Adrenal gland (tissue), 12 donors: ENCODE data around the gene KAZN. TPM values are rescaled to one million over a fixed set of nuclear protein-coding genes. Genes with fewer than 3 reads are reported as not detected.

ENCODE experiments used
- DNase-seq, 7 donors: peaks; one replicate each; pipeline ENCODE4 v3.0.0-alpha.2; 2019 to 2020
- H3K27ac ChIP-seq, 5 donors: fragments of 200-600 bp; sonication (generic) in 4 of 5; 1 replicate in 3 of 5; 2 replicates in 2 of 5; pipeline versions ENCODE4 v1.5.1 to v1.8.0; 2016 to 2020; ENCODE audit warnings: mild to moderate bottlenecking in 1 of 5
- H3K27me3 ChIP-seq: fragments of 200-600 bp; 2 replicates; pipeline ENCODE4 v1.8.0; 2021
- H3K36me3 ChIP-seq, 2 donors: fragments of 200-600 bp; replicated peaks in 1 of 2; 1 replicate in 1 of 2; 2 replicates in 1 of 2; pipeline versions ENCODE4 v1.5.1 to v1.8.0; 2018 to 2022
- H3K4me1 ChIP-seq, 2 donors: fragments of 200-600 bp; replicated peaks in 1 of 2; 1 replicate in 1 of 2; 2 replicates in 1 of 2; pipeline versions ENCODE4 v1.5.1 to v1.8.0; 2018 to 2021
- H3K4me3 ChIP-seq, 4 donors: fragments of 200-600 bp; sonication (generic) in 3 of 4; one replicate each; pipeline ENCODE4 v1.5.1; 2016 to 2018
- H3K9me3 ChIP-seq, 3 donors: fragments of 200-600 bp; sonication (generic) in 1 of 3; replicated peaks in 1 of 3; 1 replicate in 2 of 3; 2 replicates in 1 of 3; pipeline versions ENCODE4 v1.5.1 to v1.8.0; 2016 to 2021
- POLR2A ChIP-seq, 2 donors: fragments of 450-650 bp; IDR thresholded peaks; one replicate each; pipeline ENCODE4 v1.6.1; 2017; ENCODE audit warnings: antibody characterized with exemption in 2 of 2, mild to moderate bottlenecking in 2 of 2, moderate library complexity in 1 of 2
- WGBS, 4 donors: extraction: QIAGEN DNeasy Blood & Tissue Kit in 2 of 4; methylation state at CpG; one replicate each; pipeline versions ENCODE4 v1.1.5 to v1.1.7; 2013 to 2017; 5-methylcytosine and 5-hydroxymethylcytosine counted together
- intact Hi-C, 2 donors: fragments of 100-400 bp; cut with DNase I; formaldehyde crosslinking; loops; one replicate each; pipeline versions ENCODE4 v1.14.1 to v1.15.0; 2022 to 2023
- polyA plus RNA-seq, 3 donors: library from polyadenylated mRNA; stranded (reverse); fragments of 200-250 nt in 2 of 3; fragments of 350-450 nt in 1 of 3; fragmentation: Illumina TruSeq in 1 of 3; extraction: RNeasy Lipid Tissue Mini Kit (QIAGEN cat#74804) in 1 of 3; gene quantifications; one replicate each; pipeline ENCODE4 v1.2.3, GENCODE V29; 2013 to 2014
- total RNA-seq, 9 donors: library from RNA; depleted of rRNA in 4 of 9; stranded (reverse); fragments of >200 nt in 4 of 9; fragments of 120-200 nt in 1 of 9; fragmentation: NEBNext Ultra II Directional in 1 of 9; extraction: Animal tissue kit (Norgen Biotek cat#: 25700) in 1 of 9; gene quantifications; one replicate each; pipeline versions ENCODE4 v1.1.0 to v1.2.4, GENCODE V29; 2013 to 2023
- TF ChIP-seq, protein P1 (sequence below), 6 experiments: fragments of 450-650 bp in 4 of 6; fragments of 200-600 bp in 2 of 6; sonication (generic) in 1 of 6; IDR thresholded peaks; 1 replicate in 5 of 6; 2 replicates in 1 of 6; pipeline versions ENCODE4 v1.5.1 to v1.8.0; 2016 to 2021; ENCODE audit warnings: antibody characterized with exemption in 6 of 6, mild to moderate bottlenecking in 2 of 6, moderate library complexity in 1 of 6
- donor health status: healthy with polysubstance abuse.
- donor health status: Bipolar disorder and iron deficiency.
- donor health status: DM: yes; HTN: yes; CAD: no.
- donor health status: DM: no; HTN: no; CAD: no.
- donor health status: DM: no; HTN: no; CAD: no.
- donor health status: DM: yes; HTN: yes; CAD: no.

Gene KAZN
- total and polyA plus RNA-seq, 12 donors = 5.9 to 63.4 (median 29.5) TPM

DNA sequence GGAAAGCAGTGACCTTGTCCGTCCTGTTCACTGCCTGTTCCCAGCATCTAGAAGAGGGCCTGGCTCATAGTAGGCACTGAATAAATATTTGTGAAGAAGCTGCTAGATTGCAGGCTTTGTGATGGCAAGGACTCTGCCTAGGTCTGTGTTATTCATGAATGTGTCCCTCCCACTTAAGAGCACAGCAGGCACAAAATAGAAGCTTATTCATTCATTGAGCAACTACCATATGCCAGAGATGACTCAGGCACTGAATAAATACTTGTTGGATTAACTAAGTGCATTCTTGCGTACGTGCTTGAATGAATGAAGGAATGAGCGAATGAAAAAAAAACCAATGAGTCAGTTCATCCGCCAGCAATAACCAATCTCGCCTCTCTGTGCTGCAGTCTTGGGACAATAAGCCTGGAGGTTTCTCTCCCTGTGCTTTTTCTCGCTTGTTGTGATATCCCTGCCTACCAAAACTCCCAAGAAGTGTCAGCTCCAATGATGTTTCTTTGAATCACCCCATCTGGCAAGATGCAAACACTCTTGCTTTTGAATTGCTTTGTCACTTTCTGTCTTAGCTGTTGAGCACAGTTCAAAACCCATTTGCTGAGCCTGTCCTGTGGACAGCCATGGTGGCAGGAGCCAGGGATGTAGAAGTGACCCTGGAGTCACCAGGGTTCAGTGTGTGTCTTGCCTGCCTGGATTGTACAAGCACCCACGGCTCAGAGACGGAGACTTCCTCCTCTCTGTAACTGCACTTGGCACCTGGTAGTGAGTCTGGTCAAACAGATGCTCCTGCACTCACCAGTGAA, 143.9 kb downstream of the KAZN start:
- TF ChIP-seq, protein P1, sequence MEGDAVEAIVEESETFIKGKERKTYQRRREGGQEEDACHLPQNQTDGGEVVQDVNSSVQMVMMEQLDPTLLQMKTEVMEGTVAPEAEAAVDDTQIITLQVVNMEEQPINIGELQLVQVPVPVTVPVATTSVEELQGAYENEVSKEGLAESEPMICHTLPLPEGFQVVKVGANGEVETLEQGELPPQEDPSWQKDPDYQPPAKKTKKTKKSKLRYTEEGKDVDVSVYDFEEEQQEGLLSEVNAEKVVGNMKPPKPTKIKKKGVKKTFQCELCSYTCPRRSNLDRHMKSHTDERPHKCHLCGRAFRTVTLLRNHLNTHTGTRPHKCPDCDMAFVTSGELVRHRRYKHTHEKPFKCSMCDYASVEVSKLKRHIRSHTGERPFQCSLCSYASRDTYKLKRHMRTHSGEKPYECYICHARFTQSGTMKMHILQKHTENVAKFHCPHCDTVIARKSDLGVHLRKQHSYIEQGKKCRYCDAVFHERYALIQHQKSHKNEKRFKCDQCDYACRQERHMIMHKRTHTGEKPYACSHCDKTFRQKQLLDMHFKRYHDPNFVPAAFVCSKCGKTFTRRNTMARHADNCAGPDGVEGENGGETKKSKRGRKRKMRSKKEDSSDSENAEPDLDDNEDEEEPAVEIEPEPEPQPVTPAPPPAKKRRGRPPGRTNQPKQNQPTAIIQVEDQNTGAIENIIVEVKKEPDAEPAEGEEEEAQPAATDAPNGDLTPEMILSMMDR (IDR thresholded peaks at IDR 0.05) = no peak
- no peak for TF ChIP-seq POLR2A (IDR thresholded peaks at IDR 0.05)
- H3K4me3 ChIP-seq = no peak overlapping the region
- H3K27ac ChIP-seq = no peak overlapping the region
- 66 to 84% (median 69%) methylated on average over 7 to 9 of the region's 9 CpGs for whole genome bisulfite sequencing, 4 donors
- no peaks in the 10 kb centered on the region for H3K36me3 ChIP-seq
- H3K9me3 ChIP-seq = no peaks in the 10 kb centered on the region
- no peak for DNase-seq
- no peaks in the 10 kb centered on the region for H3K4me1 ChIP-seq
- peaks cover 20% of the 10 kb centered on the region for H3K27me3 ChIP-seq
- intact Hi-C loops = no loop called here

DNA sequence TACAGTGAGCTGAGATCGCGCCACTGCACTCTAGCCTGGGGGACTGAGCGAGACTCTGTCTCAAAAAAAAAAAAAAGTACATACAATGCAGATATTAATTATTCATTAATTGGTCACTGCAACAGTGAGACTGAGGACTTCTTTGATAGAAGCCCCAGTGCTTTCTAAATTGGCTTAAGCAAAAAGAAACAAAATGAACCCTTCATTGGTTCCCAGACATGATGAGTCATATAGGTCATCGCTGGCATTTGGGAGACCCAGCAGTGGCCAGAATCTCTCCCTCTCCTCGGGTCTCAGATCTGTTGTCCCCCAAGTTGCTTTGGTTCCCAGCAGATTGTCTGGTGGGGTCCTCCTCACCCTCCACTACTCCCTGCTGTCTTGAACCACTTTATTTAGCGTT, 144.9 kb downstream of the KAZN start:
- H3K27ac ChIP-seq = no peak overlapping the region
- WGBS, 4 donors = 87 to 97% (median 88%) methylated on average over 6 of the region's 6 CpGs
- H3K4me3 ChIP-seq = no peak overlapping the region
- H3K4me1 ChIP-seq = no peaks in the 10 kb centered on the region
- no peak for DNase-seq
- TF ChIP-seq POLR2A (IDR thresholded peaks at IDR 0.05) = no peak
- peaks cover 14% of the 10 kb centered on the region for H3K27me3 ChIP-seq
- H3K36me3 ChIP-seq = no peaks in the 10 kb centered on the region
- no peaks in the 10 kb centered on the region for H3K9me3 ChIP-seq
- intact Hi-C loops = no loop called here

DNA sequence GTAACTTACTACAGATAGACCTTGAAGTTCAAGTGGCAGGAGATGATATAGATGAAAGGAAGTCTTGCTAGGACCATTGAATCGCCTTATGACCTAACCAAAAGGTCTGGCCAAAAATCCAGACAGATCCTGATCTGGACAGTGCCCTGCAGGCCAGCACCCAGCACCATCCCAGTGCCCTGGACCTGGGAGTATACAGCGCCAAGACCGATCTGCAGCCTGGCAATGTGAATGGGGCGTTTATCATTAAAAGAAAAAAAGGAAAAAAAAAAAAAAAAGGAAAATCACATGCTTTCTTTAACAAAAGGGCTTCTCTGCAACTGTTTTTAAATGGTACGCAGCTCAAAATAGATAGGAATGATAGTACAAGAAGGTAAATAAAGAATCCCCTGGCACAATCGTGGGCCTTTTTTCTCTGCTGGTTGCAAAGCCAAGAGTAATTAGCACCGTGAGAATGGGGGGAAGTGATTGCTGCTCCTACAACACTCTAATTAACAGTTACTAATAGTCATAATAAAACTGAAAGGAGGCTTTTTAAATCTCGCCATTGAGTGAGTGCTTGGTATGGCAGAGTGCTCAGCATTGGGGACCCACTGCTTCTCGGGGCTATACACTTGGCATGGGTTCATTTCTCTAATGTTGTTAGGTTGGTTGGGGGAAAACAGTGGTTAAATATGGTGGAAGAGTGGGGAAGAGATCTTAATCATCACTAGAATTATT, 146.7 kb downstream of the KAZN start:
- DNase-seq = no peak
- Histone ChIP-seq H3K9me3 (no peaks in the 10 kb centered on the region), H3K27ac (no peak overlapping the region), H3K4me3 (no peak overlapping the region), H3K4me1 (no peaks in the 10 kb centered on the region), H3K27me3 (peaks cover 12% of the 10 kb centered on the region), H3K36me3 (no peaks in the 10 kb centered on the region)
- 74 to 82% (median 78%) methylated on average over 9 of the region's 9 CpGs for WGBS, 4 donors
- TF ChIP-seq, protein P1 (IDR thresholded peaks at IDR 0.05) = no peak
- no peak for TF ChIP-seq POLR2A (IDR thresholded peaks at IDR 0.05)
- intact Hi-C loops = no loop called here

DNA sequence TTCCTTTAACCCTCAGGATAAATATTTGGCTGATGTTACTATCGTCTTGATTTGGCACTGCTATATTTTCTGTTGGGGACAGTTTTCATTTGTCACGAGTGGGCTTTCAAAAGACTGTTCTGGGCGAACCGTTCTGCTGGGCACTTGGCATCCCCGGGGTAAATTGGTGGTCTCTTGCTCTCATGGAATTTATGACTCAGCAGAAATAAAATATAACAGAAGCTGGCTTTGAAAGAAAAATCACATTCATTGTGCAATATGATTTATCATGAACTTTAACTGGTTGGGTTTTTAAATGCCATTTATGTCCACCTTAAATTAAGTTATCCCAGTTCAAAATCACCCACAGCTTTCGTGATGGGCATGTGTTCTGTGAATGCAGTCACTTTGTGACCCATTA, 147.3 kb downstream of the KAZN start:
- no peak for TF ChIP-seq POLR2A (IDR thresholded peaks at IDR 0.05)
- TF ChIP-seq, protein P1 (IDR thresholded peaks at IDR 0.05) = no peak
- 57 to 66% (median 60%) methylated on average over 6 of the region's 6 CpGs for WGBS, 4 donors
- Histone ChIP-seq H3K27me3 (peaks cover 6% of the 10 kb centered on the region), H3K4me3 (no peak overlapping the region), H3K27ac (no peak overlapping the region), H3K36me3 (no peaks in the 10 kb centered on the region), H3K9me3 (no peaks in the 10 kb centered on the region), H3K4me1 (no peaks in the 10 kb centered on the region)
- DNase-seq = no peak
- intact Hi-C loops = no loop called here
